OCI-LY7 (cell line): ENCODE results near the gene APPL2. TPM values are rescaled to one million over a fixed set of nuclear protein-coding genes. Genes with fewer than 3 reads are reported as not detected.

Experiments used
- BruUV-seq: library from RNA; stranded (reverse); fragments of 400-500 nt; replicated peaks from 2 replicates; lab custom pipeline; 2021; lab: Mats Ljungman, UMichigan
- CTCF ChIA-PET: fragments of 300-600 bp; sonication (Branson Sonifier 250); formaldehyde crosslinking; loops from one replicate; lab custom pipeline; 2022; ENCODE audit warnings: antibody characterized with exemption; ENCODE audit not compliant: unreplicated experiment; lab: Charles Lee
- POLR2A ChIA-PET: fragments of 300-600 bp; sonication (Branson Sonifier 250); formaldehyde crosslinking; loops from one replicate; lab custom pipeline; 2022; ENCODE audit warnings: antibody characterized with exemption; lab: Charles Lee
- DNase-seq: peaks from one replicate; pipeline ENCODE4 v3.0.0-alpha.2; 2015; ENCODE audit warnings: low spot score
- H2AFZ ChIP-seq: fragments of 200-600 bp; sonication (generic), shearing (Covaris generic); 2 replicates; pipeline ENCODE4 v1.6.1; 2014; ENCODE audit warnings: mild to moderate bottlenecking, antibody characterized with exemption, low read length, moderate library complexity
- H3K27ac ChIP-seq: fragments of 200-600 bp; sonication (generic); 2 replicates; pipeline ENCODE4 v1.5.1; 2014; ENCODE audit warnings: mixed run types, low read depth, mild to moderate bottlenecking, moderate library complexity, low read length, inconsistent platforms; ENCODE audit not compliant: poor library complexity, severe bottlenecking
- H3K36me3 ChIP-seq: fragments of 200-600 bp; sonication (generic); 2 replicates; pipeline ENCODE4 v1.6.1; 2014; ENCODE audit warnings: mild to moderate bottlenecking, antibody characterized with exemption, low read length, moderate library complexity, mixed read lengths; ENCODE audit not compliant: insufficient read depth
- H3K4me1 ChIP-seq: fragments of 200-600 bp; sonication (generic); 2 replicates; pipeline ENCODE4 v1.5.1; 2014; ENCODE audit warnings: mild to moderate bottlenecking, low read length; ENCODE audit not compliant: insufficient read depth, poor library complexity, severe bottlenecking
- H3K4me2 ChIP-seq: fragments of 200-600 bp; sonication (generic); 2 replicates; pipeline ENCODE4 v1.6.1; 2014; ENCODE audit warnings: mild to moderate bottlenecking, low read length
- H3K4me3 ChIP-seq: fragments of 200-600 bp; sonication (generic); 2 replicates; pipeline ENCODE4 v1.5.1; 2014; ENCODE audit warnings: mild to moderate bottlenecking, low read depth, low read length; ENCODE audit not compliant: poor library complexity, severe bottlenecking
- H3K79me2 ChIP-seq: fragments of 200-600 bp; sonication (generic); 2 replicates; pipeline ENCODE4 v1.6.1; 2016; ENCODE audit warnings: low read depth, mild to moderate bottlenecking, low read length, moderate library complexity, mixed read lengths; ENCODE audit not compliant: insufficient read depth
- H3K9me2 ChIP-seq: fragments of 200-600 bp; sonication (generic); 2 replicates; pipeline ENCODE4 v1.6.1; 2016; ENCODE audit warnings: mild to moderate bottlenecking, low read length, mixed read lengths; ENCODE audit not compliant: insufficient read depth
- H3K9me3 ChIP-seq: fragments of 200-600 bp; sonication (generic); 2 replicates; pipeline ENCODE4 v1.6.1; 2014; ENCODE audit warnings: mild to moderate bottlenecking, mixed run types, low read length, mixed read lengths
- H4K20me1 ChIP-seq: fragments of 200-600 bp; sonication (generic); 2 replicates; pipeline ENCODE4 v1.6.1; 2014; ENCODE audit warnings: mild to moderate bottlenecking, antibody characterized with exemption, low read length, moderate library complexity, mixed read lengths; ENCODE audit not compliant: insufficient read depth
- EZH2phosphoT487 ChIP-seq: fragments of 200-600 bp; sonication (generic); IDR thresholded peaks from 2 replicates; pipeline ENCODE4 v1.6.1; 2018; ENCODE audit warnings: low read depth, borderline replicate concordance, mild to moderate bottlenecking, mixed run types, antibody characterized with exemption, low read length, moderate library complexity, mixed read lengths
- intact Hi-C: fragments of 100-400 bp; cut with micrococcal nuclease; formaldehyde crosslinking; loops from one replicate; pipeline ENCODE4 v1.10.0; 2022; ENCODE audit not compliant: unreplicated experiment
- total RNA-seq, 2 experiments: library from RNA; depleted of rRNA in 1 of 2; stranded (reverse); fragments of >200 nt in 1 of 2; shearing (Covaris generic) in 1 of 2; gene quantifications; 2 replicates each; pipeline ENCODE4 v1.2.3, GENCODE V29; 2014 to 2022
- TF ChIP-seq, protein P1 (sequence below): fragments of 200-600 bp; sonication (generic); conservative IDR thresholded peaks from 2 replicates; pipeline ENCODE4 v1.5.1; 2014; ENCODE audit warnings: mild to moderate bottlenecking, antibody characterized with exemption, low read length, moderate library complexity, mixed read lengths

Gene APPL2
- total RNA-seq, 2 experiments from 2014 or later: 18.8 to 29.1 TPM

DNA sequence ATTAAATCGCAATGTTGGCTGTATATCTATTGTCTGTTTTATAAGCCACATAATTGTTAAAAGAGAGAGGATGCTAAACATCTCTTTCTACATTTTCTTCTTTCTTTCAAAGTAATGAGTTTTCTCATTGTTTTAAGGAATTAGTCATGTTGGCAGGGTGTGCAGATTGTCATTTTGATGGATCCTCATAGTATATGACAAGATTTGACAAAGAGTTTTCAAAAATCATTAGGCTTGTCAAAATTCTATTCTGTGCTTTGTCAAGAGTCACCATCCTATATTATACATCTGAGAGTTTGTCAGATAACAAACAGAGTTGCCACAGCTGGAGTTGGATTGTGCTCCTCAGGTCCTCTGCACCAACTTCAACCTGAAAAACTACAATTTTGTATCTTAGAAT is 35.4 kb upstream of the APPL2 start:
- TF ChIP-seq EZH2phosphoT487: no peak
- TF ChIP-seq, protein P1, sequence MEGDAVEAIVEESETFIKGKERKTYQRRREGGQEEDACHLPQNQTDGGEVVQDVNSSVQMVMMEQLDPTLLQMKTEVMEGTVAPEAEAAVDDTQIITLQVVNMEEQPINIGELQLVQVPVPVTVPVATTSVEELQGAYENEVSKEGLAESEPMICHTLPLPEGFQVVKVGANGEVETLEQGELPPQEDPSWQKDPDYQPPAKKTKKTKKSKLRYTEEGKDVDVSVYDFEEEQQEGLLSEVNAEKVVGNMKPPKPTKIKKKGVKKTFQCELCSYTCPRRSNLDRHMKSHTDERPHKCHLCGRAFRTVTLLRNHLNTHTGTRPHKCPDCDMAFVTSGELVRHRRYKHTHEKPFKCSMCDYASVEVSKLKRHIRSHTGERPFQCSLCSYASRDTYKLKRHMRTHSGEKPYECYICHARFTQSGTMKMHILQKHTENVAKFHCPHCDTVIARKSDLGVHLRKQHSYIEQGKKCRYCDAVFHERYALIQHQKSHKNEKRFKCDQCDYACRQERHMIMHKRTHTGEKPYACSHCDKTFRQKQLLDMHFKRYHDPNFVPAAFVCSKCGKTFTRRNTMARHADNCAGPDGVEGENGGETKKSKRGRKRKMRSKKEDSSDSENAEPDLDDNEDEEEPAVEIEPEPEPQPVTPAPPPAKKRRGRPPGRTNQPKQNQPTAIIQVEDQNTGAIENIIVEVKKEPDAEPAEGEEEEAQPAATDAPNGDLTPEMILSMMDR: no peak
- Histone ChIP-seq H3K9me3 (no peaks in the 10 kb centered on the region; the same call in 1 of the 2 replicates), H3K4me3 (no peak overlapping the region), H3K27ac (no peak overlapping the region), H3K4me2 (no peak overlapping the region), H2AFZ (no peak overlapping the region), H4K20me1 (no peaks in the 10 kb centered on the region), H3K36me3 (no peaks in the 10 kb centered on the region), H3K9me2 (no peaks in the 10 kb centered on the region), H3K79me2 (no peaks in the 10 kb centered on the region), H3K4me1 (peaks cover 6% of the 10 kb centered on the region)
- intact Hi-C loops: no loop called here
- BruUV-seq: no TSS peak
- POLR2A ChIA-PET: no interaction called here
- no peak for DNase-seq
- CTCF ChIA-PET: no interaction called here

DNA sequence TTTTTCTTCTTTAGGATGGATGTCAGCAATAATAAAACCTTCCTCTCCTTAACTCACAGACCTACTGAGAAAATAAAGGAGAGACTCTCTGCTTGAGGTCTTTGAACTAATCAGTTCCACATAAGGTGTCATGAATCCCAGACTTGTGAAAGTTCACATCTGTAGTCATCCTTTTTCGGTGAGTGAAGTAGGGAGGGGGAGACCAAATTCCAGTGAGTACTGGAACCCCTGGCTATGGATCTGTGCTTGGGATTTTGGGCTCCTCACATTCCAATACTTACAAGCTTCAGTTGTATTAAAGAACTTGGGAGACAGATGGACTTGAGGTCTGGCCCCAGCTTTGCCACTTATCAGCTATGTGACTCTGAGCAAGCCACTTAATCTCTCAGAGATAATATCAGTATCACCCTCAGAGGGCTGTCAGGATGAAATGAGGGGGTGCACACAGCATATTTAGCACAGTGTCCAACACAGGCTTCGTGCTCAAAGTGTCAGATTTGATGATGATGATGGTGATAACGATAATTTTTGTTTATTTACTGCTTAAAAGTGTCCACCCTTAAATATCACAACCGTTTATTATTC is 34.8 kb upstream of the APPL2 start:
- ChIA-PET CTCF (no interaction called here), POLR2A (no interaction called here)

DNA sequence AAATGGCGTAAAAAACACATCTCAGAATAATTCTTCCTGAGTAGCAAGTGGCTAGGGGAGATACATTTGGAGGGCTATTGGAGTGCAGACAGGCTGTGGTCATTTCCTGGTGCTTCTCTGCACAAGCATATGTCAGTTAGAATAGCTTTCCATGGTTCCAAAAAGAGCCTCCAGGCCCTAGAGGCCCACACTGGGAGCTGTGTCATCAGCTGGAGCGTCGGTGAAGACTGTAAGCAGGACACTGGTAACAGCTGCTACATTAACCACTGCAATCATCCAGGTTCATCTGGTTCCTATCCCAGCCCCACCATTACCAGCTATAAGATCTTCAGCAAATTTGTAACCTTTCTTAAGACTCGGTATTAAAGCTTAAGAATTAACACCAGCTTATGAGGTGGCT is 31.7 kb upstream of the APPL2 start:
- intact Hi-C loops: no loop called here
- H3K9me2 ChIP-seq: no peaks in the 10 kb centered on the region
- no peak overlapping the region for H3K4me3 ChIP-seq
- H2AFZ ChIP-seq: no peak overlapping the region
- H3K36me3 ChIP-seq: no peaks in the 10 kb centered on the region
- H3K9me3 ChIP-seq: no peaks in the 10 kb centered on the region; the same call in 1 of the 2 replicates
- no peaks in the 10 kb centered on the region for H3K4me1 ChIP-seq
- no TSS peak for BruUV-seq
- no peaks in the 10 kb centered on the region for H3K79me2 ChIP-seq
- POLR2A ChIA-PET: interaction anchor here (0.6 to 1.1 kb wide), 3 partner anchors 14 to 228 kb away, joined by 3 read pairs; no protein-coding TSS in a partner anchor
- TF ChIP-seq EZH2phosphoT487: no peak
- TF ChIP-seq, protein P1: no peak
- CTCF ChIA-PET: interaction anchor here (0.8 kb wide), 1 partner anchor 20 kb away, joined by 3 read pairs; no protein-coding TSS in a partner anchor
- H3K4me2 ChIP-seq: no peak overlapping the region
- no peak overlapping the region for H3K27ac ChIP-seq
- no peaks in the 10 kb centered on the region for H4K20me1 ChIP-seq
- DNase-seq: no peak

More for the DNA sequence above, 34.8 kb upstream of the APPL2 start:
- no peak overlapping the region for H2AFZ ChIP-seq
- DNase-seq: no peak
- H3K4me1 ChIP-seq: no peaks in the 10 kb centered on the region
- no peaks in the 10 kb centered on the region for H3K36me3 ChIP-seq
- H3K4me2 ChIP-seq: no peak overlapping the region
- no peak overlapping the region for H3K27ac ChIP-seq
- no peaks in the 10 kb centered on the region for H4K20me1 ChIP-seq
- no peaks in the 10 kb centered on the region for H3K79me2 ChIP-seq
- H3K9me2 ChIP-seq: no peaks in the 10 kb centered on the region
- no peaks in the 10 kb centered on the region; the same call in 1 of the 2 replicates for H3K9me3 ChIP-seq
- intact Hi-C loops: no loop called here
- TF ChIP-seq, protein P1: no peak
- no peak for TF ChIP-seq EZH2phosphoT487
- no TSS peak for BruUV-seq
- H3K4me3 ChIP-seq: no peak overlapping the region
